GM12801 (cell line): ENCODE results near the gene SLC12A6.

Experiments
- TF ChIP-seq, protein P1 (sequence below): IDR thresholded peaks from one replicate; pipeline ENCODE4 v1.5.1; 2011; ENCODE audit warnings: control low read depth; ENCODE audit not compliant: insufficient read length; ENCODE audit errors: extremely low read depth

The SLC12A6 gene

DNA sequence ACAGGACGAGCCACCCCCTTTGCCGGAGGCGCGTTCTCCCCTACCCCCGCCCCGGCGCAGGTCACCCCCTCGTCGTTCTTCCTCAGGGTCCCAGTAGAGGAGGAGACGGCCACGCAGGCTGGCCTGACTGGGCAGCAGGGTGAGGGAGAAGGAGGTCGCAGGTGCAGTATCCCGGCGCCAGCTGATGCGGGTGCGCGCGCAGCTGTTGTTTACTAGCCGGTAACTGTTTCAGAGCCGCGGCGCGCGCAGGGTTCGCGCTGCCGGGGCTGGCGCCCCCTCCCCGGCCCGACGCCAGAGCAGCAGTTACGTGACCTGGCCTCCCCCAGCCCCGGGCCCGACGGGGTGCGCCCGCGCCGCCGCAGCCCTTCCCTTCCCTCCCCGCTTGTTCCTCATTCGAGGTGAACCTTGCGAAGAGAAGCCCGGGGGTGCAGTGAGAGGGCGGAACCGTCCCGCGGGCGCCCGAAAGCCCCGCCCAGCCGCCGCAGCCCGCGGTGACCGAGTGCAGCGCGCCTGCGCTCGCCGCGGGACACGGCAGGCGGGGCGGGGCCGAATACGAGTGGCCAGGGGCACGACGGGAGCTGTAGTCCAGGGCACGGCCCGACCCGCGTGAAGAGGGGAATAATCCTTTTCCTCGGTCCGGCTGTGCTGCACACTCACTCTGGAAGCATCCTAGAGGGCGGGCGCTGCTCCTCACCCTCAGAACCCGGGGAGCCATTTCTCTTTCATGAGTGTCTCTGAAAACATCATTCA is at the start of gene SLC12A6:
Gene SLC12A6, minus strand, starts transcription at position 225 of the 750 bp plus-strand sequence. CDS start 1,101 bp downstream, outside the sequence.
- TF ChIP-seq, protein P1, sequence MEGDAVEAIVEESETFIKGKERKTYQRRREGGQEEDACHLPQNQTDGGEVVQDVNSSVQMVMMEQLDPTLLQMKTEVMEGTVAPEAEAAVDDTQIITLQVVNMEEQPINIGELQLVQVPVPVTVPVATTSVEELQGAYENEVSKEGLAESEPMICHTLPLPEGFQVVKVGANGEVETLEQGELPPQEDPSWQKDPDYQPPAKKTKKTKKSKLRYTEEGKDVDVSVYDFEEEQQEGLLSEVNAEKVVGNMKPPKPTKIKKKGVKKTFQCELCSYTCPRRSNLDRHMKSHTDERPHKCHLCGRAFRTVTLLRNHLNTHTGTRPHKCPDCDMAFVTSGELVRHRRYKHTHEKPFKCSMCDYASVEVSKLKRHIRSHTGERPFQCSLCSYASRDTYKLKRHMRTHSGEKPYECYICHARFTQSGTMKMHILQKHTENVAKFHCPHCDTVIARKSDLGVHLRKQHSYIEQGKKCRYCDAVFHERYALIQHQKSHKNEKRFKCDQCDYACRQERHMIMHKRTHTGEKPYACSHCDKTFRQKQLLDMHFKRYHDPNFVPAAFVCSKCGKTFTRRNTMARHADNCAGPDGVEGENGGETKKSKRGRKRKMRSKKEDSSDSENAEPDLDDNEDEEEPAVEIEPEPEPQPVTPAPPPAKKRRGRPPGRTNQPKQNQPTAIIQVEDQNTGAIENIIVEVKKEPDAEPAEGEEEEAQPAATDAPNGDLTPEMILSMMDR = no peak

DNA sequence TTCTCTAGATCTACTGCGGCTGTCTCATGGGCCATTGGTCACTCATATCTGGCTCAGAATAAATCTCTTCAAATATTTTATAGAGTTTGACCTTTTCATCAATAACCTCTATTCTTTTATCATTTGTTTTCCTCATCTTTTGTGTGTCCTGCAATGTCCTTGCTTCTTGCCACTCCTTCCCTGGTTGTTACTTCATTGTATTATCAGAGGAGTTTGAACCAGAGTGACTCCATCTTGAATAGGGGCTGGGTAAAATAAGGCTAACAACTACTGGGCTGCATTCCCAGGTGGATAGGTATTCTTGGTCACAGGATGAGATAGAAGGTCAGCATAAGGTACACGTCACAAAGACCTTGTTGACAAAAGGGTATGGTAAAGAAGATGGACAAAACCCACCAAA is 39.3 kb upstream of the SLC12A6 start:
- TF ChIP-seq, protein P1 = no peak

DNA sequence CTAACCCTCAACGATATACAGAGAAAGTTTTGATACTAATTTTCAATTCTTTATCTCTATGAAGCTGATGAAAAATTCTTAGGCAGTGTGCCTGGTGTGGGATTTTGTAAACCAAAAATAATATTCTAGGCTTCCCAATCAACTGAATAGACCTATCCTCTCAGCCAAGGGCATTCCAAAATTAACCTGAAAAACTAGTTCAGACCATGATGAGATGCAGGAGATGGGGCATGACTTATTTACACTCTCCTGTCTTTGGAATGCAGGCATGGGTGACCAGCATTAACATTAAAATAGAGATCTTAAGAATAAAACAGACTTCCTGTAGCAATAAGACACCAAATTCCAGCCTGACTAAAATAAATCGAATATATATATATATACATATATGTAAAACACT is 37.2 kb upstream of the SLC12A6 start:
- TF ChIP-seq, protein P1 = no peak

DNA sequence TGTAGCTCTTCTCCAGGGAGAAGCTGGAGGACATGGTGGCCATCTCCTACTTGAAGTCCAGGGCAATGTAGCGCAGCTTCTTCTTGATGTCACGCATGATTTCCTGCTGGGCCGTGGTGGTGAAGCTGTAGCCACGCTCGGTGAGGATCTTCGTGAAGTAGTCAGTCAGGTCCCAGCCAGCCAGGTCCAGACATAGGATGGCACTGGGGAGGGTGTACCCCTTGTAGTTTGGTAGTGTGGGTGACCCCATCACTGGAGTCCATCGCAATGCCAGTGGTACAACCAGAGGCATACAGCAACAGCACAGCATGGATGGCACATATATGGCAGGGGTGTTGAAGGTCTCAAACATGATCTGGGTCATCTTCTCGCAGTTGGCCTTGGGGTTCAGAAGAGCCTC is 36.4 kb upstream of the SLC12A6 start:
- TF ChIP-seq, protein P1 = no peak

DNA sequence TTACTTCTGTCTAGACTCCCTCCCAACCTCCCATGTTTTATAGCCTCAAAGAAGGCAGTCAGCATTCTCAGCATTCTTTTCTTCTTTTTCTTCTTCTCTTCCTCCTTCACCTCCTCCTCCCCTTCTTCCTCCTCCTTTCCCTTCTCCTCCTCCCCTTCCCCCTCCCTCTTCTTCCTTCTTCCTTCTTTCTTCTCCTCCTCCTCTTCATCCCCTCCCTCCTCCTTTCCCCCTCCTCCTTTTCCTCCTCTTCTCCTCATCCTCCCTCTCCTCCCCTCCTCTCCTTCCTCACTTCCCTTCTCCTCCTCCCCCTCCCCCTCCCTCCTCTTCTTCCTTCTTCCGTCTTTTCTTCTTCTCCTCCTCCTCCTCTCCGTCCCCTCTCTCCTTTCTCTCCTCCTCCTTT is 33.1 kb upstream of the SLC12A6 start:
- TF ChIP-seq, protein P1 = no peak

DNA sequence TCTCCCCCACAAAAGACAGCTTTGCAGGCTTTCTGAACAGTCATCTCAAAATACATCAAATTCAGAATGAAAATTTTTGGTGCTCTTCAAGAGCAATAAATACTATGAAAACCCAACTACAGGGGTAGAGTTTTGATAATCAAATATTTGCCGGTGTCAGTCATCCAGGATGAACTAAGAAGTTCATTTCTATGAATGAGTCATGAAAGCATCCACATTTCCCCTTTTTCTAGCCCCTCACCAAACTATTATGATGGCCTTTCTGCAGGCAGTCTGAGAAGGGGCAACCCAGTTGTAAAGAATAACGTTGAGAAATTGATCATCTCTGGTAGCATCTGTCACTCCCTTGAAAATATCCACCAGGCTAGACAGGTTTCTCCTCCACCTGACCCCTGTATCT is 32.5 kb upstream of the SLC12A6 start:
- TF ChIP-seq, protein P1 = no peak

DNA sequence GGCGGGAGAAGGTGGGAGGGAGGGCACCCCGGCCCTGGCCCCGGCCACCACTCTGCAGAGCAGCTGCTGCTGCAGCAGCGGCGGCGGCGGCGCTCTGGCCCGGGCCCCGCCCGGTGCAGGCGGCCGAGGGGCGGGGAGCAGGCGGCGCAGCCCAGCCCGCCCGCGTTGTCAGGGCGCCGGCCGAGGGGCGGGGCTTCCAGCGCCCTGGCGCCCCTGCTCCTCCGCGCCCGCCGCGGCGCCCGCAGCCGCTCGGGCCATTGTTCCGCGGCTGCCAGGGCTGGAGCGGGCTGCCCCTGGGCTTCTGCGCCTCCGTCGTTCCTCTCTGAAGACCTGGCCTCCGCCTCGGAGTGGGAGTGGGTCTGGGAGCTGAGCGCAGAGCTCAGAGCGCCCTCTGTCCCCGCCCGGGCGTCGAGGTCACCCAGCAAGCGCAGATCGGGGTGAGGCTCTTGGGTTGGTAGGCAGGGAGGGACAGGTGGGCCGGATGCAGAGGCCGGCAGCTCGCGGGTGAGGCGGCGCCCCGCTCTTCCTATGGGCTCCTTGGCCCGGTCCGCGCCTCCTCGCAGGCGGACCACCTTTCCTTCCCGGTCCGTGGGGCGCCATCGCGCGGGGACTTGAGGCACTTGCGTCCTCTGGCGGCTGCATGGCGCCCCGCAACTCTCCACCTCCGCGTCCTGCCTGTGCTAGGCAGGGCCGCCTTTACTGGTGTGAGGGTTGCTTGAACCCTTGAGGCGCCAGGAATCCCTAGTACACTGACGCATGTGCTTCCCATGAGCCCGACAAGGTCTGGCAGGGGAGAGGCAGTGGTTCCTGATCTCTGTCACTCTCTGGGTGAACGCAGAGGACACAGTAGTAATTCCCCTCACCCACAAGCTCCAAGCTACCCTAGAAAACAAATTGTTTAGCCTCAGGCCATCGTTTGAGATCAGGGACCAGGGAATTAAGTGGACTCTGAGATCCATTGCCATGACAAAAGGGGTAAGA is 29.8 kb upstream of the SLC12A6 start, which contains the start of gene LPCAT4:
Gene LPCAT4, minus strand, starts transcription at position 96 of the 981 bp plus-strand sequence. CDS start 96 bp downstream, outside the sequence.
- TF ChIP-seq, protein P1 = no peak
